Natural killer cell treated with Interleukin-12 subunit alpha and Interleukin-12 subunit beta and Interleukin-15 and Interleukin-18, amount 100 ng/mL, for 72 hours (primary cell): ENCODE measurements around the gene TCF7L1. TPM values are rescaled to one million over a fixed set of nuclear protein-coding genes. Genes with fewer than 3 reads are reported as not detected.
"Not testable (repeated sequence)": the region's sequence is repeated elsewhere in the genome, so short reads cannot be mapped to it uniquely, and the experiment has no call there.

Source experiments
- ATAC-seq, 2 donors: fragments of 150-1000 bp; cut with Tn5 transposase in 1 of 2; sonication (Bioruptor Pico), chemical (Tn5 transposase) in 1 of 2; 2 replicates each; pipeline ENCODE4 v1.10.0; 2021
- DNase-seq: peaks from one replicate; pipeline ENCODE4 v3.0.0; 2022; ENCODE audit warnings: low spot score
- H3K27ac Mint-ChIP-seq, 2 donors: 1 replicate in 1 of 2; 2 replicates in 1 of 2; pipeline ENCODE4 v1.8.0; 2022; ENCODE audit warnings: mixed read lengths in 2 of 2, mild to moderate bottlenecking in 1 of 2, moderate library complexity in 1 of 2
- H3K27me3 Mint-ChIP-seq, 2 donors: 1 replicate in 1 of 2; 2 replicates in 1 of 2; pipeline ENCODE4 v1.8.0; 2022; ENCODE audit warnings: mixed read lengths in 2 of 2
- H3K36me3 Mint-ChIP-seq: one replicate; pipeline ENCODE4 v1.8.0; 2022; ENCODE audit warnings: mixed read lengths
- H3K4me1 Mint-ChIP-seq, 2 donors: 1 replicate in 1 of 2; 2 replicates in 1 of 2; pipeline ENCODE4 v1.8.0; 2022; ENCODE audit warnings: low read depth in 2 of 2, mixed read lengths in 2 of 2, mild to moderate bottlenecking in 1 of 2
- H3K4me3 Mint-ChIP-seq: one replicate; pipeline ENCODE4 v1.8.0; 2022; ENCODE audit warnings: mixed read lengths
- H3K9me3 Mint-ChIP-seq: 2 replicates; pipeline ENCODE4 v1.8.0; 2022; ENCODE audit warnings: mixed read lengths
- total RNA-seq, 2 donors: library from RNA; stranded (reverse); gene quantifications; one replicate each; pipeline ENCODE4 v1.2.3, GENCODE V29; 2022

The TCF7L1 gene
- total RNA-seq, 2 donors from 2014 or later = 0.14 TPM; not detected in 1

DNA sequence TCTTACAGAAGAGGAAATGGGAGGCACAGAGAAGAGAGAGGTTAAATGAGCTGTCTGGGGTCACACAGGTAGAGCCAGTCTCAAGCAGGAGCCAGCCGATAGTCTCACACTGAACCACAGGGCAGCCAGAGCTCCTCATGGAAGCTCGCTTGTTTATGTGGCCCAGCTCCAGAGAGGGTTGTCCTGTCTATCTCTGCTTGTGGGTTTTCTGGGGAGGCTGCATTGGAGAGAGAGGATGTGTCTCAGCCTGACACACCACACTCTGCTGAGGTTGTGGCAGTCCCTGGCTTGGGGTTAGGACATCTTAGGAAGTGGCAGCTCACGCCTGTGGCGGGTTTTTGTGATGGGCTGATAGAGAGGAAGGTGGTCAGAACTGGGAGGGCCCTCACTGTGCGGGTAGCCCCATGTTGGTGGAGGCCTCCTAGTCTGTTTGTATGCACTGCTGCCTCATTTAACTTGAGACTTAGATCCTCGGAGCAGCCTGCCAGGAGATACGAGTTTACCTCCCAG is 52.3 kb downstream of the TCF7L1 start:
- Mint-ChIP-seq H3K36me3 (no peaks in the 10 kb centered on the region), H3K4me3 (peak overlapping the region; percentile 41), H3K27me3 (peaks cover 0 to 3% of the 10 kb centered on the region in 2 donors), H3K4me1 (peaks cover 10 to 25% of the 10 kb centered on the region in 2 donors), H3K9me3 (no peaks in the 10 kb centered on the region), H3K27ac (peak overlapping the region; percentile 15 to 18)
- ATAC-seq (peak; percentile 83 to 92), DNase-seq (peak; percentile 73)

DNA sequence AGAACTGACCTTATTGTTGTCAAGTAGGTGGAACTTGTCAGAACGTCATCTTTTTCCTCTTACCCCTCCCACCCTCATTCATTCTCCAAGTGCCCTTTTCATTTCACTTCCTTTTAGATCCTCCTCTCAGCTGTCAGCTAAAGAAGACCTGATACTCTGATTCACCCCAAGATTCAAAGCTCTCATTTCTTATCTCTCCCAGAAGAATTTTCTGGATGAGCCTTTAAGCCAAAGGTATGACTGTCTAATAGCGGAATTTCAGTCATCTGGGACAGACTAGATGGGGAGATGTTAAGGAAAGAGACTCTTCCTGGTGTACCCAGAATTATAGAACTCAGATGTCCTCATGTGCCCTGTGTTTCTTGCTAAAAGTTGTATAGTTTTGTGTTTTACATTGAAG is 53.9 kb downstream of the TCF7L1 start:
- no peak overlapping the region for H3K27ac Mint-ChIP-seq
- H3K4me3 Mint-ChIP-seq = no peak overlapping the region
- no peak for DNase-seq
- no peaks in the 10 kb centered on the region for H3K36me3 Mint-ChIP-seq
- no peak for ATAC-seq
- no peaks in the 10 kb centered on the region for H3K9me3 Mint-ChIP-seq
- H3K4me1 Mint-ChIP-seq = peaks cover 10 to 20% of the 10 kb centered on the region in 2 donors
- no peaks in the 10 kb centered on the region for H3K27me3 Mint-ChIP-seq

DNA sequence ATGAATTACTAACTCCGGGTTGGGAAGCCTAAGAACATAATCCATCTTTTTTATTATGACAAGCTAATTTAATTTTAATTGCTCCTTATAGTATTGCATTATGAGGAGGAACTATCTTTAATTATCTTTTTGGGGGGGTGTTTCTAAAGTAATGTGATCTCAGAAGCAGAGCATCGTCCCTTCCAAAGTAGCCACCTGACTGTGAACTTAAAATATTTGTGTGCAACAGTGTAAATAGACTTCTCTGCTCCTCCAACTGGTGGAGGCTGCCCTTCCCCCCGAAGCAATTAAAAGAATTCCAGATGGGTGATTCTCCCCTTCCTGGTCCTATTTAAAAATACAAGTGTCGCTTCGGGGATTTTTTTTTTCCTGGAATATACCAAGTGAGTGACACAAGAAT is 55.7 kb downstream of the TCF7L1 start:
- DNase-seq = no peak
- Mint-ChIP-seq H3K27ac (no peak overlapping the region), H3K4me3 (no peak overlapping the region), H3K9me3 (no peaks in the 10 kb centered on the region), H3K36me3 (no peaks in the 10 kb centered on the region), H3K4me1 (peaks cover 10 to 19% of the 10 kb centered on the region in 2 donors), H3K27me3 (peaks cover 3 to 6% of the 10 kb centered on the region in 2 donors)
- no peak for ATAC-seq

DNA sequence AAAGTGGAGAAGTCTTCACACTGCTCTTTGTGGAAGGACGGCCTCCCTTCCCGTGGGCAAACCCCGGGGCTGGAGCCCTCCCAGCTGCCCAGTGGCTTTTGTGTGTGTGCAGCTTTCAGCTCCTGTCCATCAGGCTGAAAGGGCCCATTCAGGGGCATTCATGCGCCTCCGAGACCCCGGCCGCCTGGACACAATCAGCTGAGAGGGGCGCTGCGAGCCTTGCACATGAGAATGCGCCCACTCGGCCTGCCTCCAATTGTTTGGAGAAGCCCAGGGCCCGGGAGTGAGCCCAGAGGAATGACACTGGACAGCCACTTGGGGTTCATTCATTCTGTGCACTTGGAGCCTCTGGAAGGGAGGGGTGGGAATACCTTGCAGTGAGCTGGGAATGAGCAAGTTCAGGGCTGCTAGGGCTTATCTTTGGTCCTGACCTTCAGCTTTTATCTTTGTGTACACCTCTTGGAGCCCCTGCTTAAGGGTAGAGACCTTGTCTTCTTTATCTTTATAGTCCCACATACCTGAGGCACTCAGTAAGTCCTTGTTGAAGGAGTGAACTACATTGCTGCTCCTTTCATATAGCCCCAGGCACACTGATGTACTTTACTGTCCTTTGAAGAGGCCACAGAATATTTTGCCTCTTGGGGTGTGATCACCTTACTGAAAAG is 56.5 kb downstream of the TCF7L1 start:
- peaks cover 10 to 14% of the 10 kb centered on the region in 2 donors for H3K4me1 Mint-ChIP-seq
- DNase-seq (no peak), ATAC-seq (no peak)
- no peak overlapping the region for H3K4me3 Mint-ChIP-seq
- H3K9me3 Mint-ChIP-seq = no peaks in the 10 kb centered on the region
- H3K36me3 Mint-ChIP-seq = no peaks in the 10 kb centered on the region
- no peak overlapping the region for H3K27ac Mint-ChIP-seq
- H3K27me3 Mint-ChIP-seq = peaks cover 5 to 8% of the 10 kb centered on the region in 2 donors

DNA sequence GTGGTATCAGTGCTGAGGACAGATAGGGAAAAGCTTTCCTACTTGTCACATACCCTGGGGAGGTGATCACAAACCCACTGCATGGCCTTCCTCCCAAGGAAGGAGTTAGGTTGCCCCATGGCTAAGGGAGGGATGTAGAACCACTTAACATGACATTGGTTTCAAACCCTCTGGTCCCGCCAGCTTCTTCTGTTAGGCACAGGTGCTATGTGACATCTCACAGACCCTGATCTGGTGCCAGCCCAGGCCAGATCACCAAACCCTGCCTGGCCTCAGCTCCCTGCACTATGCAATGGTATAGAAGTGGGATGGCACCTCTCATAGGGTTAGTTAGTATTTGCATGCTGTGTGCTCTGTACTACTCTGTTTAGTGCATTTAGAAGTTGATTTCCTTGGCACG is 58.0 kb downstream of the TCF7L1 start:
- Mint-ChIP-seq H3K4me1 (peaks cover 0 to 4% of the 10 kb centered on the region in 2 donors), H3K9me3 (no peaks in the 10 kb centered on the region), H3K4me3 (no peak overlapping the region), H3K27ac (no peak overlapping the region), H3K27me3 (peaks cover 7 to 8% of the 10 kb centered on the region in 2 donors), H3K36me3 (no peaks in the 10 kb centered on the region)
- no peak for DNase-seq
- ATAC-seq = peak in 1 of 2 donors; percentile 24

DNA sequence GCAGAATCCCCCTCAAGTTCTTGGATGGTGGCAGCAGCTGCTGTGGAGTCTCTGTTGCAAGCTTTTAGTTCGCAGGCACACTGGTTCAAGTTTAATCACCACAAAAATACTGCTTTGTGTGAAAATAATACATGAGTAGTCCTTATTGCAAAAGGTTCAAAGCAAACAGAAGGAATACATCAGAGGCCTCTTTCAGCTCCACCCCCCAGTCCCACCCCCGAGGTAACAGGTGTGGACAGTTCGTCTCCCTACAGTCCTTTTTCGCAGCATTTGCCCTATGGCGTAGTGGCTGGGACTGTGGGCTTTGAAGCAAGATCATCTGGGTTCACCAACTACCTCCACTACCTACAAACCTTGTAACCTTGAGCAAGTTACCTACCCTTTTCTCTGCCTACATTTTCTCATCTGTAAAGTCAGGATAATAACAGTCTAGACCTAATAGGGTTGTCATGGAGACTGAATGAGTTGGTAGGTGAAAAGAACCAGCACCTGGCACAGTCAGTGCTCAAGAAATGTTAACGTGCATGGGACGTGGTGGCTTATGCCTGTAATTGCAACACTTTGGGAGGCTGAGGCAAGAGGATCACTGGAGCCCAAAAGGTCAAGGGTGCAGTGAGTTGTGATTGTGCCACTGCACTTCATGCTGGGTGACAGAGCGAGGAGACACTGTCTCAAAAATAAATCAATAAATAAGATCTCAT is 61.7 kb downstream of the TCF7L1 start:
- H3K4me1 Mint-ChIP-seq = no peaks in the 10 kb centered on the region
- peaks cover 13 to 15% of the 10 kb centered on the region in 2 donors for H3K27me3 Mint-ChIP-seq
- H3K9me3 Mint-ChIP-seq = no peaks in the 10 kb centered on the region
- H3K27ac Mint-ChIP-seq = no peak overlapping the region
- H3K4me3 Mint-ChIP-seq = no peak overlapping the region
- DNase-seq = no peak
- no peak for ATAC-seq
- H3K36me3 Mint-ChIP-seq = no peaks in the 10 kb centered on the region

DNA sequence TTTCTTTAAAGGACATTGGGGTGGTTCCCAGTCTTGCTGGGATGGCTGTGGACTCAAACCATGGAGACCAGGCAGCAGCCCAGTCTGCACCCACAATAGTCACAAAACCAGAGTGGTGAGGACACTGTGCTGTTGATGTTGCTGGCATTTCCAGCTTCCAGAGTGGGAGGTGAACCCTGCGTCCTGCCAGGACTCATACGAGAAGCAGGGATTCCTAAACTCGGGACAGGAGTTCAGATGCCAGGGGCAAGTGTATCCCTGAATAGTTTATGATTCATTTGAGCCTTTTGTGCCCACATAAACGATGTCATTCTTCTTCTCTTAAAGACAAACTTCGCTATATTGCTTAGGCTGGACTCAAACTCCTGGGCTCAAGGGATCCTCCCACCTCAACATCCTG is 62.8 kb downstream of the TCF7L1 start:
- H3K9me3 Mint-ChIP-seq = no peaks in the 10 kb centered on the region
- H3K27ac Mint-ChIP-seq = no peak overlapping the region
- ATAC-seq (no peak), DNase-seq (no peak)
- H3K4me1 Mint-ChIP-seq = no peaks in the 10 kb centered on the region
- peaks cover 16 to 17% of the 10 kb centered on the region in 2 donors for H3K27me3 Mint-ChIP-seq
- no peak overlapping the region for H3K4me3 Mint-ChIP-seq
- H3K36me3 Mint-ChIP-seq = no peaks in the 10 kb centered on the region

DNA sequence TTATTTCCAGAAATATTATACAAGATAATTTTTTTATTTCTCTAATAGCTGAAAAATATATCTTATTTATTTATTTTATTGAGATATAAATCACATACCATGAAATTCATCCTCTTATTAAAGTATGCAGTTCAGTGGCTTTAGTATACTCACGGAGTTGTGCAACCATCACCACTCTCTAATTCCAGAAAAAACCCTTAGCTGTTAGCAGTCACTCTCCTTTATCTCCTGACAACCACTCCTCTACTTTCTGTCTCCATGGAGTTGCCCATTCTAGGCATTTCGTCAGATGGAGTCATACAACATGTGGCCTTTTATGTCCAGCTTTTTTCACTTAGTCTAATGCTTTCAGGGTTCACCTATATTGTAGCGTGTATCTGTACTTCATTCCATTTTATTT is 66.5 kb downstream of the TCF7L1 start:
- Mint-ChIP-seq H3K9me3 (no peaks in the 10 kb centered on the region), H3K27ac (no peak overlapping the region), H3K4me1 (no peaks in the 10 kb centered on the region), H3K36me3 (no peaks in the 10 kb centered on the region), H3K27me3 (peaks cover 9 to 11% of the 10 kb centered on the region in 2 donors), H3K4me3 (no peak overlapping the region)
- no peak for ATAC-seq
- DNase-seq = no peak

DNA sequence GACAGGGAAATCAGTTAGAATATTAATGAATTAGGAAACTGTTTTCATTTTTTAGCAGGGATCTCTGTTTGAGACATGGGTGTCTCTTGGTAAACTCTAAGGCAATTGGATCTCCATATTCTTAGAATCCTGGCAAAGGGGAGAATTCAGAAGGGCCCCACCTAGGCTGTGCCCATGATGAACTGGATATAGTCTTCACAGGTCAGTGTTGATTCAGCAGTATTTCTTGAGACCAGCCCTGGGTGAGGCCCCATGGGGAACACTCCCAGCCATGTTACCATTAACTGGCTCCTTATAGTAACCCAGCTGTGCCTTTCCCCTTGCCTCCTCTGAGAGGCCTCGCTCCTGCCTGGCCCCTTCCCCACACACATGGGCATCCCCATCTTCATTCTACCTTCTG is 76.7 kb downstream of the TCF7L1 start:
- Mint-ChIP-seq H3K27ac (no peak overlapping the region), H3K4me1 (peaks cover 0 to 3% of the 10 kb centered on the region in 2 donors), H3K4me3 (no peak overlapping the region), H3K36me3 (no peaks in the 10 kb centered on the region), H3K9me3 (no peaks in the 10 kb centered on the region), H3K27me3 (peaks cover 14 to 18% of the 10 kb centered on the region in 2 donors)
- ATAC-seq (no peak), DNase-seq (no peak)

DNA sequence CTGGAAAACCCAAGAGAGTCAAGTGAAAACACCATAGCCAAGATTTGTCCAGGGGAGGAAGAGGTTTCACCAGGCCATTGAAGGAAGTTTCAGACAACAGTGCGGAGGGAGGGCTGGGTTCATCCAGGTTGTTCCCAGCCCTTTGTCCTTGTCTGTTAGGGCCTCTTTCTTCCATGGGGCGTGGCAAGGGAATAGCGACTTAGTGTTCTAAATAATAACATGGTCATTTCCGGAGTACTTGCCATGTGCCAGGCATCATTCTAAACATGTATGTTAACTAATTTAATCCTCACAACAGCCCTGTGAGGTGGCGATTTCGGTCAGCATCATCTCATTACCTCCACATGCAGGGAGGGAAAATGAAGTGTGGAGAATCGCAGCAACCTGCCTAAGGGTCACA is 77.3 kb downstream of the TCF7L1 start:
- DNase-seq (no peak), ATAC-seq (no peak)
- Mint-ChIP-seq H3K9me3 (no peaks in the 10 kb centered on the region), H3K36me3 (no peaks in the 10 kb centered on the region), H3K27me3 (peaks cover 14 to 18% of the 10 kb centered on the region in 2 donors), H3K4me1 (peaks cover 0 to 3% of the 10 kb centered on the region in 2 donors), H3K27ac (no peak overlapping the region), H3K4me3 (no peak overlapping the region)

DNA sequence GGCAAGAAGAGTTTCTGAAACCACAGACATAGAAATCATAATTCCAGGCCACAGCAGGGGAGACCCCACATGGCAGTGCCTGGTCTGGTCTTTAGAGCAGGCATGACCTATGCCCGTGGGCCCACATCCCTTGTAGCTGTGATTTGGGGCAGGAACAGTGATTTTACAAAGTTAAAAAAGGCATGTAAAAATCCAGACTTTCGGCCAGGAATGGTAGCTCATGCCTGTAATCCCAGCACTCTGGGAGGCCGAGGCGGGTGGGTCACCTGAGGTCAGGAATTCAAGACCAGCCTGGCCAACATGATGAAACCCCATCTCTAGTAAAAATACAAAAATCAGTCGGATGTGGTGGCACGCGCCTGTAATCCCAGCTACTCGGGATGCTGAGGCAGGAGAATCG is 78.4 kb downstream of the TCF7L1 start:
- not testable (repeated sequence) for H3K4me3 Mint-ChIP-seq, H3K4me1 Mint-ChIP-seq, H3K36me3 Mint-ChIP-seq, DNase-seq, H3K9me3 Mint-ChIP-seq, ATAC-seq, H3K27ac Mint-ChIP-seq
- peaks cover 16 to 23% of the 10 kb centered on the region in 2 donors for H3K27me3 Mint-ChIP-seq

DNA sequence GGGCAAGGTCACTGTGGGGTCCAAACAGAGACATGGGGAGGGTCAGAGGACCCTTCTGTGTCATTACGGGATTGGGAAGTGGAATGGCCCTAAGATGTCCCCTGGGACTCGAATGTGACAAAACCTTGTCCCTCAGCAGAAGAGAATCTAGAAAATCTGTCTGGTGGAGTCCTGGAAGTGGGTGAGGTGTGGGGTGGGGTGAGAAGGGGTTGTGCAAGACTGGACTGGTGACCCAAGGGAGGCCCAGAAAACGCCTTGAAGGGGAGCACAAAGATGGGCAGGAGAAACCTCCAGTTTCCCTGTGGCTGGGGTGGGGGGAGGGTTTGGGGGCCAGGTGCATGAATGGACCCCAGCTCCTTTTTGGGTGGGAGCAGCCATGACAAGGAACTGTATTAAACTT is 79.6 kb downstream of the TCF7L1 start:
- H3K27ac Mint-ChIP-seq = no peak overlapping the region
- no peaks in the 10 kb centered on the region for H3K36me3 Mint-ChIP-seq
- H3K4me3 Mint-ChIP-seq = no peak overlapping the region
- DNase-seq = no peak
- peak in 1 of 2 donors; percentile 50 for ATAC-seq
- H3K4me1 Mint-ChIP-seq = peaks cover 0 to 7% of the 10 kb centered on the region in 2 donors
- H3K9me3 Mint-ChIP-seq = no peaks in the 10 kb centered on the region
- H3K27me3 Mint-ChIP-seq = peaks cover 19 to 34% of the 10 kb centered on the region in 2 donors

DNA sequence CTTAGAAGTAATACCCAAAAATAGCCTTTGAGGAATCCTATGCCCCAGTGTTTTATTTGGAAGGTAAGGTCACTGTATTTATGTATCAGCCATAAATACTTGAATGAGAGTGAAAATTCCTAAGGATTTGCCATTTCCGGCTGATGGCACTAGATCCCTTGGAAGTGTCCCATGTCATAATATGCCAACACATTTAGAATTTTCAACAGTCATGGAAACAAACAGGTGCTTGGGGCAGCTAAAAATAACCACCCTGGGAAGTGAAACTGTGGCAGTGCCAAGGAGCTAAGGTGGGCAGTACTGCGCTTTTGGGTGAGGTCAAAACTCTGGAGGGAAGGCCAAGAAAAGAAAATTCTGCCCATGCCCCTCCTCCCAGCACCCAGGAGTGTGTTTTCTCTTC is 80.2 kb downstream of the TCF7L1 start:
- Mint-ChIP-seq H3K4me3 (no peak overlapping the region), H3K36me3 (no peaks in the 10 kb centered on the region), H3K9me3 (no peaks in the 10 kb centered on the region), H3K27ac (no peak overlapping the region), H3K27me3 (peaks cover 16 to 34% of the 10 kb centered on the region in 2 donors), H3K4me1 (peaks cover 0 to 7% of the 10 kb centered on the region in 2 donors)
- ATAC-seq (no peak), DNase-seq (no peak)

DNA sequence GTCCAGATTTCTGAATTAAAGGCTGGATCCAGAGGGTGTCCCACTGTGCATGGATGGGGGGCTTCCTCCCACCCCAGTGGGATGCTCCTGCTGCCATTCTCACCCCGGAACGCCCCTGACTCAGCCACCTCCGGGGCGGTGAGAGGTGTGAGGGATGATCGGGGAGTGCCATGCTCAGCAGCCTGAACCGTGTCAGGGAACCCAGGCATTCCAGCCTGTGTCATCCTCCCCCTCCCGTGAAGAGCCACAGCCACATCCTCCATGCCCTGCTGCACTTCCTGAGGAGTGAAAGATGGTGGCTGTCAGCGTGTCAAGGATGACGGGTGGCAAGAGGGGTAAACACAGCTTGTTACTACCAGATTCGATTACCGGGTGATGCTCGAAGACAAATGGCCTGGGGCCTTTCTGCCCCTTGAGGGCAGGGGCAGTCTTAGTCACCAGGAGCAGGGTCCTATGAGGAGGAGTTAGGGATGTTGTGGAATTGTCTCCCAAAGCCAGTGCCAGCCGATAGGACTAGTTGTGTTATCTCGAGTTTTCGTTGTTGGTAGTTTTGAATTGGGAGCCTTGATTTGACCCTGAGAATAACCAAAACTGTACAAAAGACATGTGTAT is 80.8 kb downstream of the TCF7L1 start:
- no peak for DNase-seq
- Mint-ChIP-seq H3K4me3 (no peak overlapping the region), H3K4me1 (peaks cover 0 to 7% of the 10 kb centered on the region in 2 donors), H3K9me3 (no peaks in the 10 kb centered on the region), H3K36me3 (no peaks in the 10 kb centered on the region), H3K27me3 (peaks cover 16 to 34% of the 10 kb centered on the region in 2 donors), H3K27ac (no peak overlapping the region)
- ATAC-seq = no peak
